H1 (cell line): ENCODE results near the gene RIMS1. TPM values are rescaled to one million over a fixed set of nuclear protein-coding genes. Genes with fewer than 3 reads are reported as not detected.
A peak's percentile ranks its signal among the peaks of the same experiment; 100 is the strongest.

ENCODE experiments used
- CTCF ChIA-PET: fragments of 300-600 bp; sonication (Branson Sonifier 250); formaldehyde crosslinking; loops from one replicate; lab custom pipeline; 2021; ENCODE audit not compliant: partially characterized antibody; lab: Charles Lee
- POLR2A ChIA-PET: fragments of 300-600 bp; sonication (Branson Sonifier 250); formaldehyde crosslinking; loops from one replicate; lab custom pipeline; 2021; ENCODE audit warnings: inconsistent platforms; ENCODE audit not compliant: partially characterized antibody; lab: Charles Lee
- DNase-seq, 2 experiments: peaks; one replicate each; pipeline versions ENCODE4 v3.0.0 to v3.0.0-alpha.2; 2010 to 2022; ENCODE audit warnings: low spot score in 2 of 2, low read depth in 1 of 2, mixed read lengths in 1 of 2
- FAIRE-seq: peaks from 2 replicates; lab custom pipeline; 2011; peaks lifted over from hg19 to GRCh38; lab: Jason Lieb, UNC
- H2AFZ ChIP-seq: 2 replicates; pipeline ENCODE4 v1.8.1; 2012; ENCODE audit warnings: low read length, inconsistent platforms
- H2AK5ac ChIP-seq: 2 replicates; pipeline ENCODE4 v1.6.1; 2013; ENCODE audit warnings: low read depth, low read length
- H2BK120ac ChIP-seq: replicated peaks from 2 replicates; pipeline ENCODE3; 2013; ENCODE audit warnings: low read depth, low read length, inconsistent platforms
- H2BK12ac ChIP-seq: 2 replicates; pipeline ENCODE4 v1.6.1; 2013; ENCODE audit warnings: low read depth, low read length
- H2BK15ac ChIP-seq: 2 replicates; pipeline ENCODE4 v1.6.1; 2013; ENCODE audit warnings: low read length
- H2BK20ac ChIP-seq: 2 replicates; pipeline ENCODE4 v1.6.1; 2013; ENCODE audit warnings: low read length
- H2BK5ac ChIP-seq: 2 replicates; pipeline ENCODE4 v1.6.1; 2013; ENCODE audit warnings: low read depth, low read length
- H3K14ac ChIP-seq: 2 replicates; pipeline ENCODE4 v1.6.1; 2013; ENCODE audit warnings: inconsistent platforms; ENCODE audit not compliant: insufficient read length
- H3K18ac ChIP-seq: 2 replicates; pipeline ENCODE4 v1.6.1; 2013; ENCODE audit warnings: low read length; ENCODE audit errors: extremely low read depth
- H3K23ac ChIP-seq: 2 replicates; pipeline ENCODE4 v1.6.1; 2013; ENCODE audit warnings: inconsistent platforms; ENCODE audit not compliant: insufficient read length
- H3K23me2 ChIP-seq: 2 replicates; pipeline ENCODE4 v1.6.1; 2013; ENCODE audit warnings: low read depth, low read length
- H3K27ac ChIP-seq: 2 replicates; pipeline ENCODE4 v1.6.1; 2011; ENCODE audit warnings: low read depth, low read length, inconsistent platforms
- H3K27me3 ChIP-seq, 4 experiments: replicated peaks in 1 of 4; 1 replicate in 1 of 4; 2 replicates in 3 of 4; pipeline versions ENCODE4 v1.6.1 to v1.8.1; 2011 to 2013; ENCODE audit warnings: low read length in 3 of 4, mild to moderate bottlenecking in 3 of 4, inconsistent platforms in 2 of 4, mixed read lengths in 2 of 4, moderate library complexity in 1 of 4; ENCODE audit not compliant: control insufficient read depth in 3 of 4, insufficient read depth in 3 of 4; ENCODE audit errors: extremely low read depth in 1 of 4
- H3K36me3 ChIP-seq, 4 experiments: 2 replicates each; pipeline versions ENCODE4 v1.6.1 to v1.8.1; 2011 to 2013; ENCODE audit warnings: mild to moderate bottlenecking in 4 of 4, low read length in 3 of 4, moderate library complexity in 2 of 4, control low read depth in 1 of 4, inconsistent platforms in 1 of 4; ENCODE audit not compliant: insufficient read depth in 4 of 4, control insufficient read depth in 2 of 4
- H3K4ac ChIP-seq: replicated peaks from 2 replicates; pipeline ENCODE3; 2013; ENCODE audit warnings: low read length, low read depth, mixed read lengths, inconsistent platforms; ENCODE audit not compliant: insufficient read length
- H3K4me1 ChIP-seq, 4 experiments: replicated peaks in 1 of 4; 1 replicate in 1 of 4; 2 replicates in 3 of 4; pipeline versions ENCODE4 v1.6.1 to v1.8.1; 2011 to 2013; ENCODE audit warnings: low read length in 3 of 4, inconsistent platforms in 2 of 4, mixed read lengths in 1 of 4; ENCODE audit not compliant: insufficient read depth in 4 of 4, control insufficient read depth in 3 of 4
- H3K4me2 ChIP-seq, 2 experiments: 2 replicates each; pipeline versions ENCODE4 v1.6.1 to v1.8.1; 2011 to 2013; ENCODE audit warnings: low read depth in 2 of 2, low read length in 2 of 2, control low read depth in 1 of 2, inconsistent platforms in 1 of 2, mild to moderate bottlenecking in 1 of 2; ENCODE audit not compliant: insufficient read depth in 1 of 2
- H3K4me3 ChIP-seq, 4 experiments: fragments of 200-600, 300-600 bp in 1 of 4; sonication (generic), shearing (Covaris generic), sonication (Bioruptor Twin) in 1 of 4; 2 replicates each; pipeline versions ENCODE4 v1.5.1 to v1.8.1; 2011 to 2016; ENCODE audit warnings: low read length in 4 of 4, low read depth in 3 of 4, control low read depth in 2 of 4, inconsistent platforms in 2 of 4, mild to moderate bottlenecking in 2 of 4, mixed read lengths in 1 of 4, moderate library complexity in 1 of 4; ENCODE audit not compliant: insufficient read depth in 2 of 4; ENCODE audit errors: extremely low read depth in 1 of 4
- H3K56ac ChIP-seq: replicated peaks from 2 replicates; pipeline ENCODE3; 2013; ENCODE audit warnings: low read depth, mild to moderate bottlenecking, mixed read lengths, low read length, inconsistent platforms; ENCODE audit not compliant: insufficient read length
- H3K79me1 ChIP-seq: 2 replicates; pipeline ENCODE4 v1.6.1; 2013; ENCODE audit warnings: low read depth, low read length, control low read depth
- H3K79me2 ChIP-seq, 2 experiments: 2 replicates each; pipeline versions ENCODE4 v1.6.1 to v1.8.1; 2012 to 2013; ENCODE audit warnings: low read length in 2 of 2, mild to moderate bottlenecking in 2 of 2, inconsistent platforms in 1 of 2; ENCODE audit not compliant: insufficient read depth in 2 of 2, control insufficient read depth in 1 of 2
- H3K9ac ChIP-seq, 4 experiments: replicated peaks in 1 of 4; 1 replicate in 1 of 4; 2 replicates in 3 of 4; pipeline versions ENCODE4 v1.6.1 to v1.8.1; 2011 to 2013; ENCODE audit warnings: low read depth in 3 of 4, low read length in 3 of 4, control low read depth in 2 of 4, mild to moderate bottlenecking in 2 of 4, moderate library complexity in 2 of 4, inconsistent platforms in 1 of 4; ENCODE audit errors: extremely low read depth in 1 of 4
- H3K9me3 ChIP-seq, 2 experiments: 2 replicates each; pipeline versions ENCODE4 v1.6.1 to v1.8.1; 2012 to 2013; ENCODE audit warnings: mild to moderate bottlenecking in 2 of 2, moderate library complexity in 2 of 2, control low read depth in 1 of 2, inconsistent platforms in 1 of 2, low read depth in 1 of 2, low read length in 1 of 2, mixed read lengths in 1 of 2; ENCODE audit not compliant: insufficient read depth in 2 of 2
- H4K20me1 ChIP-seq, 2 experiments: replicated peaks in 1 of 2; 2 replicates each; pipeline versions ENCODE3 to v1.8.1; 2011 to 2013; ENCODE audit warnings: inconsistent platforms in 2 of 2, low read length in 2 of 2, mild to moderate bottlenecking in 1 of 2; ENCODE audit not compliant: insufficient read depth in 2 of 2, control insufficient read depth in 1 of 2
- H4K5ac ChIP-seq: 2 replicates; pipeline ENCODE4 v1.6.1; 2013; ENCODE audit warnings: low read length, low read depth, mixed read lengths, inconsistent platforms; ENCODE audit not compliant: insufficient read length
- H4K8ac ChIP-seq: 2 replicates; pipeline ENCODE4 v1.8.0; 2013; ENCODE audit warnings: mild to moderate bottlenecking, moderate library complexity, low read length, inconsistent platforms; ENCODE audit not compliant: insufficient read depth; ENCODE audit errors: extremely low read depth
- H4K91ac ChIP-seq: replicated peaks from 2 replicates; pipeline ENCODE3; 2013; ENCODE audit warnings: low read length, mixed read lengths, inconsistent platforms; ENCODE audit not compliant: insufficient read length
- WGBS, 2 experiments: shearing (Covaris generic) in 1 of 2; methylation state at CpG; one replicate each; pipeline versions ENCODE4 v1.1.6 to v1.1.7; 2013 to 2015; ENCODE audit warnings: low lambda C conversion rate in 2 of 2, mixed read lengths in 2 of 2, inconsistent platforms in 1 of 2, low coverage in 1 of 2, missing lambda C conversion rate in 1 of 2; ENCODE audit not compliant: insufficient replicate concordance in 2 of 2, insufficient coverage in 1 of 2, insufficient read length in 1 of 2; ENCODE audit errors: extremely low coverage in 1 of 2, missing lambda C conversion rate in 1 of 2; 5-methylcytosine and 5-hydroxymethylcytosine counted together
- polyA plus RNA-seq, 7 experiments: library from polyadenylated mRNA; depleted of rRNA in 3 of 7; stranded (reverse) in 5 of 7; unstranded in 2 of 7; fragments of >200 nt in 5 of 7; fragments of 200-250 nt in 2 of 7; gene quantifications; 1 replicate in 5 of 7; 2 replicates in 1 of 7; 4 replicates in 1 of 7; pipeline versions ENCODE4 v1.2.1 to v1.2.3, GENCODE V29; 2011 to 2013; ENCODE audit warnings: missing spikeins in 2 of 7, mixed read lengths in 2 of 7
- total RNA-seq: library from RNA; stranded (reverse); fragmentation: NEBNext Ultra II Directional; extraction: Animal tissue kit (Norgen Biotek cat#: 25700); gene quantifications from 2 replicates; pipeline ENCODE4 v1.2.1, GENCODE V29; 2021

The RIMS1 gene
- total and polyA plus RNA-seq, 2 of the 8 experiments (the other 6 are each of a cell fraction or from before 2014, with no cell fraction given) = 0.63 to 2.3 TPM

DNA sequence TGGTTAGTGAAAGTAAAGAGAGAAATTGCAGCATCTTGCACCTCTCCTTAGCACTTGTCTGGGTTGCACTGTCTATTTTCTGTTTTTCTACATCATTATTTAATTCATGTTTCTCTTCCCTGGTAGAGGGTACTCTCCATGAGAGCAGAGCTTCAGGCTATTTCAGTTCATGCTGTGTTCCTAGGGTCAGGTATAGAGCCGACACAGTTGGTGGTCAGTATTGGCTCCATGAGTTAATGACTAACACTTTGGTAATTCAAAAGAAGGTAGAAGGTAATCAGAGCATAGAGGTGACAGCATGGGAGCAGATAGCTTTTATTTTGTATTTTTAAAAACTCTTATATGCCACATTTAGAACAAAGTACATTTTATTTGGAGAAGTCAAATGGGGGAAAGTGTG, 42.7 kb downstream of the RIMS1 start:
- 57% methylated on average over 1 of the region's 1 CpG; no CpG with 5 or more reads in 1 of the 2 experiments for WGBS, 2 experiments
- H3K79me1 ChIP-seq = no peaks in the 10 kb centered on the region
- H2BK120ac ChIP-seq = no peak overlapping the region
- no peak overlapping the region for H3K4ac ChIP-seq
- no peak overlapping the region for H2AK5ac ChIP-seq
- peak in 1 of 2 experiments; percentile 50 for DNase-seq
- no peak overlapping the region for H4K8ac ChIP-seq
- no peaks in the 10 kb centered on the region for H3K27me3 ChIP-seq
- H2BK20ac ChIP-seq = no peak overlapping the region
- peak overlapping the region in 1 of 4 experiments; percentile 14; a peak in 1 of 8 replicates for H3K4me3 ChIP-seq
- no peak overlapping the region for H3K9ac ChIP-seq
- H3K18ac ChIP-seq = no peak overlapping the region
- H3K9me3 ChIP-seq = no peaks in the 10 kb centered on the region
- no peaks in the 10 kb centered on the region for H3K79me2 ChIP-seq
- H3K27ac ChIP-seq = no peak overlapping the region
- no peak overlapping the region for H2AFZ ChIP-seq
- ChIA-PET POLR2A (no interaction called here), CTCF (no interaction called here)
- H3K56ac ChIP-seq = no peak overlapping the region
- no peak overlapping the region for H2BK12ac ChIP-seq
- H4K20me1 ChIP-seq = no peaks in the 10 kb centered on the region
- H4K5ac ChIP-seq = no peak overlapping the region
- no peak overlapping the region for H3K23ac ChIP-seq
- no peaks in the 10 kb centered on the region for H3K23me2 ChIP-seq
- H3K14ac ChIP-seq = no peak overlapping the region
- H2BK15ac ChIP-seq = no peak overlapping the region
- H3K4me2 ChIP-seq = no peak overlapping the region; a peak in 1 of 4 replicates
- H2BK5ac ChIP-seq = no peak overlapping the region
- no peaks in the 10 kb centered on the region for H3K36me3 ChIP-seq
- peak; percentile 39 for FAIRE-seq
- H4K91ac ChIP-seq = no peak overlapping the region
- H3K4me1 ChIP-seq = no peaks in the 10 kb centered on the region; a peak in 1 of 7 replicates
